Activated B cell treated with CpG ODN at 0.5 μM for 24 hours (primary cell): ENCODE measurements around the gene SYCP1. TPM values are rescaled to one million over a fixed set of nuclear protein-coding genes. Genes with fewer than 3 reads are reported as not detected.

Experiments
- ATAC-seq: fragments of 200-7000 bp; cut with Tn5 transposase; one replicate; pipeline ENCODE4 v1.10.0; 2021; ENCODE audit warnings: low read depth, mild to moderate bottlenecking, moderate library complexity
- CTCF ChIA-PET: fragments of 350-600 bp; sonication (Branson Sonifier 250); formaldehyde crosslinking; loops from one replicate; lab custom pipeline; 2021; ENCODE audit warnings: antibody characterized with exemption; lab: Charles Lee
- POLR2A ChIA-PET: fragments of 350-600 bp; sonication (Branson Sonifier 250); formaldehyde crosslinking; loops from one replicate; lab custom pipeline; 2021; ENCODE audit warnings: antibody characterized with exemption; lab: Charles Lee
- DNase-seq: peaks from one replicate; pipeline ENCODE4 v3.0.0; 2022
- H3K27ac Mint-ChIP-seq: one replicate; pipeline ENCODE4 v1.8.0; 2020; ENCODE audit warnings: mixed read lengths
- H3K27me3 Mint-ChIP-seq: one replicate; pipeline ENCODE4 v1.8.0; 2021; ENCODE audit warnings: mixed read lengths
- H3K36me3 Mint-ChIP-seq: one replicate; pipeline ENCODE4 v1.8.0; 2021; ENCODE audit warnings: low read depth, mixed read lengths
- H3K4me1 Mint-ChIP-seq: one replicate; pipeline ENCODE4 v1.8.0; 2021; ENCODE audit warnings: mixed read lengths
- H3K4me3 Mint-ChIP-seq: one replicate; pipeline ENCODE4 v1.8.0; 2020; ENCODE audit warnings: mild to moderate bottlenecking, mixed read lengths
- H3K9me3 Mint-ChIP-seq: one replicate; pipeline ENCODE4 v1.8.0; 2020; ENCODE audit warnings: mixed read lengths
- CTCF ChIP-seq: fragments of 200-600 bp; IDR thresholded peaks from one replicate; pipeline ENCODE4 v1.8.0; 2022; ENCODE audit warnings: antibody characterized with exemption, mild to moderate bottlenecking
- intact Hi-C: fragments of 100-400 bp; cut with micrococcal nuclease; formaldehyde crosslinking; loops from one replicate; pipeline ENCODE4 v1.15.1; 2024
- total RNA-seq: library from RNA; stranded (reverse); gene quantifications from 2 replicates; pipeline ENCODE4 v1.2.3, GENCODE V29; 2022

SYCP1 gene
- total RNA-seq, 1 donor from 2014 or later: not detected

- Mint-ChIP-seq H3K27me3 (peaks cover 4% of the 10 kb centered on the region), H3K9me3 (no peaks in the 10 kb centered on the region), H3K4me1 (no peaks in the 10 kb centered on the region), H3K36me3 (no peaks in the 10 kb centered on the region), H3K27ac (no peak overlapping the region), H3K4me3 (no peak overlapping the region)
- intact Hi-C loops: no loop called here
- CTCF ChIA-PET: no interaction called here
- ATAC-seq (no peak), DNase-seq (no peak)
- POLR2A ChIA-PET: no interaction called here
- no peak for TF ChIP-seq CTCF
Observed at GRCh38 chr1:114861384-114861783, 6.7 kb downstream of the SYCP1 start.

- intact Hi-C loops: no loop called here
- no peak overlapping the region for H3K4me3 Mint-ChIP-seq
- H3K36me3 Mint-ChIP-seq: no peaks in the 10 kb centered on the region
- ATAC-seq: no peak
- no peak for TF ChIP-seq CTCF
- H3K4me1 Mint-ChIP-seq: no peaks in the 10 kb centered on the region
- peaks cover 12% of the 10 kb centered on the region for H3K27me3 Mint-ChIP-seq
- CTCF ChIA-PET: no interaction called here
- DNase-seq: no peak
- POLR2A ChIA-PET: no interaction called here
- H3K27ac Mint-ChIP-seq: no peak overlapping the region
- H3K9me3 Mint-ChIP-seq: no peaks in the 10 kb centered on the region
Observed at GRCh38 chr1:114892194-114892918, 37.7 kb downstream of the SYCP1 start.

- H3K4me1 Mint-ChIP-seq: no peaks in the 10 kb centered on the region
- TF ChIP-seq CTCF: no peak
- H3K36me3 Mint-ChIP-seq: no peaks in the 10 kb centered on the region
- H3K9me3 Mint-ChIP-seq: no peaks in the 10 kb centered on the region
- ATAC-seq: no peak
- no peak overlapping the region for H3K4me3 Mint-ChIP-seq
- peaks cover 11% of the 10 kb centered on the region for H3K27me3 Mint-ChIP-seq
- ChIA-PET CTCF (no interaction called here), POLR2A (no interaction called here)
- H3K27ac Mint-ChIP-seq: no peak overlapping the region
- intact Hi-C loops: no loop called here
- no peak for DNase-seq
Observed at GRCh38 chr1:114896795-114897194, 42.1 kb downstream of the SYCP1 start.

GRCh38 chr1:114901814-114902213 lies 47.2 kb downstream of the SYCP1 start:
- Mint-ChIP-seq H3K36me3 (no peaks in the 10 kb centered on the region), H3K27me3 (peaks cover 3% of the 10 kb centered on the region), H3K4me3 (no peak overlapping the region), H3K9me3 (no peaks in the 10 kb centered on the region), H3K27ac (no peak overlapping the region), H3K4me1 (no peaks in the 10 kb centered on the region)
- CTCF ChIA-PET: no interaction called here
- POLR2A ChIA-PET: no interaction called here
- ATAC-seq (no peak), DNase-seq (no peak)
- no peak for TF ChIP-seq CTCF
- intact Hi-C loops: no loop called here

GRCh38 chr1:114902343-114902742 lies 47.7 kb downstream of the SYCP1 start:
- intact Hi-C loops: no loop called here
- peaks cover 2% of the 10 kb centered on the region for H3K27me3 Mint-ChIP-seq

More at GRCh38 chr1:114902343-114902742, 47.7 kb downstream of the SYCP1 start:
- Mint-ChIP-seq H3K4me1 (no peaks in the 10 kb centered on the region), H3K36me3 (no peaks in the 10 kb centered on the region), H3K4me3 (no peak overlapping the region), H3K27ac (no peak overlapping the region), H3K9me3 (no peaks in the 10 kb centered on the region)
- TF ChIP-seq CTCF: no peak
- ATAC-seq (no peak), DNase-seq (no peak)
- ChIA-PET CTCF (no interaction called here), POLR2A (no interaction called here)
